ENCODE data around the gene LSM4. TPM values are rescaled to one million over a fixed set of nuclear protein-coding genes. Genes with fewer than 3 reads are reported as not detected.

Gene LSM4
- total RNA-seq, 3 donors from 2014 or later = 83.0 to 122 (median 120) TPM

DNA sequence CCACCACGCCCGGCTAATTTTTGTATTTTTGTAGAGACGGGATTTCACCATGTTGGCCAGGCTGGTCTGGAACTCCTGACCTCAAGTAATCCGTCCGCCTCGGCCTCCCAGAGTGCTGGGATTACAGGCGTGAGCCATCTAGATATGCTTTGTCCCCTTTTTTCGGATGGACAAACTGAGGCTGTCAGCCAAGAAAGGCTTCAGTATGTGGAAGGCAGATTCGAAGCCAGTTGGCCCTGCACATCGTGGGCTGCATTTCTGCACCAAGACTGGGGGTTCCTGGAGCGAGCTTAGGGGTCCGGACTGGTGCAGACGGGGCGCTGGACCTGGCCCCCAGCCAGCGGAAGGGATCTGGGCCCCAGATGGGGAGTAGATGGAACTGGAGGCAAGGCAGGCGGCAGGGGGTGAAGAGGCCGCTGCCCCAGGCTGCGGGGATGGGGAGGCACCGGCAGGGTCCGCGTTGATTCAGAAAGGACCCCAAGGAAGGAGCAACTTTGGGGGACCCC, 31.8 kb downstream of the LSM4 start:
- Histone ChIP-seq H3K27ac (peak overlapping the region; percentile 99 to 100), H3K9me3 (no peaks in the 10 kb centered on the region), H3K27me3 (no peaks in the 10 kb centered on the region), H3K4me3 (peak overlapping the region; percentile 52 to 78 (median 73)), H3K4me1 (no peaks in the 10 kb centered on the region), H3K36me3 (no peaks in the 10 kb centered on the region)
- intact Hi-C loops (cut with DNase I; ENCODE audit: low total_unique reads) = no loop called here
- DNase-seq (ENCODE audit: low spot score in 2 of 2) = no peak
- TF ChIP-seq POLR2A (IDR thresholded peaks at IDR 0.05) = no peak
- no peak for TF ChIP-seq POLR2AphosphoS5 (IDR thresholded peaks at IDR 0.05)
- TF ChIP-seq CTCF (IDR thresholded peaks at IDR 0.05) = no peak

GRCh38 chr19:18290302-18291018, 32.4 kb downstream of the LSM4 start:
- Histone ChIP-seq H3K27me3 (no peaks in the 10 kb centered on the region), H3K27ac (peak overlapping the region; percentile 99 to 100), H3K9me3 (no peaks in the 10 kb centered on the region), H3K36me3 (no peaks in the 10 kb centered on the region), H3K4me3 (no peak overlapping the region), H3K4me1 (no peaks in the 10 kb centered on the region)
- TF ChIP-seq CTCF (IDR thresholded peaks at IDR 0.05) (no peak), POLR2AphosphoS5 (IDR thresholded peaks at IDR 0.05) (no peak), POLR2A (IDR thresholded peaks at IDR 0.05) (no peak)
- DNase-seq (ENCODE audit: low spot score in 2 of 2) = no peak
- intact Hi-C loops (cut with DNase I; ENCODE audit: low total_unique reads) = no loop called here

- Histone ChIP-seq H3K4me1 (no peaks in the 10 kb centered on the region), H3K9me3 (no peaks in the 10 kb centered on the region), H3K27ac (peak overlapping the region; percentile 82 to 100), H3K27me3 (no peaks in the 10 kb centered on the region), H3K4me3 (no peak overlapping the region), H3K36me3 (no peaks in the 10 kb centered on the region)
- no peak for DNase-seq (ENCODE audit: low spot score in 2 of 2)
- intact Hi-C loops (cut with DNase I; ENCODE audit: low total_unique reads) = no loop called here
- TF ChIP-seq CTCF (IDR thresholded peaks at IDR 0.05) = no peak
Observed at GRCh38 chr19:18289471-18290301, 33.2 kb downstream of the LSM4 start.

- DNase-seq (ENCODE audit: low spot score in 2 of 2) = no peak
- H3K36me3 ChIP-seq = no peaks in the 10 kb centered on the region
- intact Hi-C loops (cut with DNase I; ENCODE audit: low total_unique reads) = no loop called here
- H3K27ac ChIP-seq = peak overlapping the region; percentile 45 to 64
- TF ChIP-seq POLR2A (IDR thresholded peaks at IDR 0.05) = no peak
- TF ChIP-seq CTCF (IDR thresholded peaks at IDR 0.05) = no peak
- no peak for TF ChIP-seq POLR2AphosphoS5 (IDR thresholded peaks at IDR 0.05)
- no peaks in the 10 kb centered on the region for H3K9me3 ChIP-seq
- H3K4me1 ChIP-seq = no peaks in the 10 kb centered on the region
- H3K27me3 ChIP-seq = no peaks in the 10 kb centered on the region
- no peak overlapping the region for H3K4me3 ChIP-seq
Observed at GRCh38 chr19:18287836-18288772, 34.8 kb downstream of the LSM4 start.
